Stomach (tissue), 9 donors: Measurements from ENCODE around the gene PILRB. TPM values are rescaled to one million over a fixed set of nuclear protein-coding genes. Genes with fewer than 3 reads are reported as not detected.
"Not testable (repeated sequence)": the region's sequence is repeated elsewhere in the genome, so short reads cannot be mapped to it uniquely, and the experiment has no call there.

Experiments
- DNase-seq, 2 donors: peaks; one replicate each; pipeline versions ENCODE4 v3.0.0 to v3.0.0-alpha.2; 2013 to 2019
- H3K27ac ChIP-seq, 5 donors: fragments of 200-600 bp in 4 of 5; sonication (generic) in 4 of 5; one replicate each; pipeline ENCODE4 v1.5.1; 2013 to 2019; ENCODE audit warnings: mild to moderate bottlenecking in 1 of 5, moderate library complexity in 1 of 5
- H3K27me3 ChIP-seq, 3 donors: fragments of 200-600 bp; sonication (generic); one replicate each; pipeline ENCODE4 v1.5.1; 2017 to 2019; ENCODE audit warnings: mixed run types in 1 of 3
- H3K36me3 ChIP-seq, 4 donors: fragments of 200-600 bp; sonication (generic); 1 replicate in 3 of 4; 2 replicates in 1 of 4; pipeline ENCODE4 v1.5.1; 2016 to 2019
- H3K4me1 ChIP-seq, 4 donors: fragments of 200-600 bp; sonication (generic); one replicate each; pipeline ENCODE4 v1.5.1; 2016 to 2019
- H3K4me3 ChIP-seq, 4 donors: fragments of 200-600 bp; sonication (generic) in 3 of 4; one replicate each; pipeline ENCODE4 v1.5.1; 2016 to 2019; ENCODE audit warnings: mild to moderate bottlenecking in 1 of 4
- H3K9me3 ChIP-seq, 4 donors: fragments of 200-600 bp; sonication (generic); one replicate each; pipeline ENCODE4 v1.5.1; 2016 to 2019
- EP300 ChIP-seq: sonication (generic); formaldehyde crosslinking; IDR thresholded peaks from one replicate; pipeline ENCODE4 v1.6.1; 2017; ENCODE audit warnings: antibody characterized with exemption
- POLR2A ChIP-seq, 4 donors: fragments of 450-650 bp; IDR thresholded peaks; one replicate each; pipeline ENCODE4 v1.6.1; 2016; ENCODE audit warnings: antibody characterized with exemption in 4 of 4, control low read depth in 2 of 4, mild to moderate bottlenecking in 1 of 4, moderate library complexity in 1 of 4
- POLR2AphosphoS5 ChIP-seq, 3 donors: sonication (generic); formaldehyde crosslinking; IDR thresholded peaks; one replicate each; pipeline ENCODE4 v1.6.1; 2016; ENCODE audit warnings: antibody characterized with exemption in 3 of 3
- WGBS, 5 donors: extraction: QIAGEN DNeasy Blood & Tissue Kit in 3 of 5; methylation state at CpG; one replicate each; pipeline versions ENCODE4 v1.1.5 to v1.1.7; 2013 to 2018; 5-methylcytosine and 5-hydroxymethylcytosine counted together
- intact Hi-C: fragments of 100-400 bp; cut with DNase I; formaldehyde crosslinking; loops from one replicate; pipeline ENCODE4 v1.15.1; 2023; ENCODE audit warnings: low total_unique reads
- polyA plus RNA-seq, 3 donors: library from polyadenylated mRNA; stranded (reverse); fragments of 200-250 nt; gene quantifications; one replicate each; pipeline ENCODE4 v1.2.3, GENCODE V29; 2013
- total RNA-seq, 5 donors: library from RNA; depleted of rRNA; stranded (reverse); fragments of >200 nt; gene quantifications; one replicate each; pipeline versions ENCODE4 v1.1.0 to v1.2.3, GENCODE V29; 2014 to 2016
- TF ChIP-seq, protein P1 (sequence below), 7 experiments: fragments of 450-650 bp in 4 of 7; fragments of 200-600 bp in 3 of 7; sonication (generic) in 3 of 7; IDR thresholded peaks; one replicate each; pipeline ENCODE4 v1.5.1; 2016 to 2019; ENCODE audit warnings: antibody characterized with exemption in 7 of 7, control low read depth in 2 of 7, mild to moderate bottlenecking in 1 of 7
- donor health status: healthy with polysubstance abuse.
- donor health status: Bipolar disorder and iron deficiency.
- donor health status: healthy.

The PILRB gene
- total and polyA plus RNA-seq, 8 donors = 16.8 to 141 (median 60.3) TPM

DNA sequence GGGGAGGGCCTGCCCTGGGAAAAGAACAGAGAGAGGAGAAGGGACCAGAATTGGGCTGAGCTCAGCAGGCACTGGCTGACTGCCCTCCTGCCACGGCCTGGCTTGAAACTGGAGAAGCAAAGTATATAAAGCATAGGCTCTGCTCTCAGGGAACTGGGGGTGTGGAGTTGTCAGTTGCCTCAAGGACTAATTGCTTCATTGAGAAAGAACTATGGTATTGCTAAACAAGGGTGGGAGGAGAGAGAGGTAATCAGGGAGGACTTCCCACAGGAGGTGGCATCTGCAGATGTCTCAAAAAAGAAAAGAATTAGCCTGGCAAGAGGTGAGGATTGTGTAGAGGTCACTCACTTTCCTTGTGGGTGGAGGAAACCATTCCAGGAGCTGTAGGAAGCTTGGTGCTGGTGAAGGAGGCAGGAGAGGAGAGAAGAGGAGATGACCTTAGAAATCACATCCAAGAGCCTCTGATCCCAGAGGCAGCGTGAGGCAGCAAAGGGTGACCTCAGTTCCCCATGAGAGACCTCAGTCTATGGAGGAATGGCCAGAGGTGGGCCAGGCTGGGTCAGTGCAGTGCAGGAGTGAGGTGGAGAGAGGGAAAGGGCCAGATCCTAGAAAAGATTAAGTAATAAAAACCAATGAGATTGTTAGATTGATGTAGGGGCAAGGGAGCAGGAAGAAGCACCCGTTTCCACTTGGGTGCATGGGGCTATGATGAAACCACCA lies 2.4 kb downstream of the PILRB start:
- Histone ChIP-seq H3K9me3 (no peaks in the 10 kb centered on the region), H3K27ac (no peak overlapping the region), H3K4me1 (peaks cover 0 to under 1% (median 0%) of the 10 kb centered on the region in 4 donors), H3K27me3 (no peaks in the 10 kb centered on the region), H3K4me3 (no peak overlapping the region), H3K36me3 (peaks cover 55 to 97% (median 95%) of the 10 kb centered on the region in 4 donors)
- intact Hi-C loops = no loop called here
- 87 to 92% (median 89%) methylated on average over 3 of the region's 3 CpGs for WGBS, 5 donors
- no peak for DNase-seq
- no peak for TF ChIP-seq POLR2A (IDR thresholded peaks at IDR 0.05)
- TF ChIP-seq, protein P1, sequence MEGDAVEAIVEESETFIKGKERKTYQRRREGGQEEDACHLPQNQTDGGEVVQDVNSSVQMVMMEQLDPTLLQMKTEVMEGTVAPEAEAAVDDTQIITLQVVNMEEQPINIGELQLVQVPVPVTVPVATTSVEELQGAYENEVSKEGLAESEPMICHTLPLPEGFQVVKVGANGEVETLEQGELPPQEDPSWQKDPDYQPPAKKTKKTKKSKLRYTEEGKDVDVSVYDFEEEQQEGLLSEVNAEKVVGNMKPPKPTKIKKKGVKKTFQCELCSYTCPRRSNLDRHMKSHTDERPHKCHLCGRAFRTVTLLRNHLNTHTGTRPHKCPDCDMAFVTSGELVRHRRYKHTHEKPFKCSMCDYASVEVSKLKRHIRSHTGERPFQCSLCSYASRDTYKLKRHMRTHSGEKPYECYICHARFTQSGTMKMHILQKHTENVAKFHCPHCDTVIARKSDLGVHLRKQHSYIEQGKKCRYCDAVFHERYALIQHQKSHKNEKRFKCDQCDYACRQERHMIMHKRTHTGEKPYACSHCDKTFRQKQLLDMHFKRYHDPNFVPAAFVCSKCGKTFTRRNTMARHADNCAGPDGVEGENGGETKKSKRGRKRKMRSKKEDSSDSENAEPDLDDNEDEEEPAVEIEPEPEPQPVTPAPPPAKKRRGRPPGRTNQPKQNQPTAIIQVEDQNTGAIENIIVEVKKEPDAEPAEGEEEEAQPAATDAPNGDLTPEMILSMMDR (IDR thresholded peaks at IDR 0.05) = no peak
- TF ChIP-seq EP300 = no peak
- no peak for TF ChIP-seq POLR2AphosphoS5 (IDR thresholded peaks at IDR 0.05)

- peaks cover 33 to 79% (median 77%) of the 10 kb centered on the region in 4 donors for H3K36me3 ChIP-seq
- TF ChIP-seq POLR2A (IDR thresholded peaks at IDR 0.05) (no peak), EP300 (no peak), POLR2AphosphoS5 (IDR thresholded peaks at IDR 0.05) (no peak)
- TF ChIP-seq, protein P1 (IDR thresholded peaks at IDR 0.05) = no peak
- H3K27ac ChIP-seq = no peak overlapping the region
- peaks cover 0 to 11% (median 0%) of the 10 kb centered on the region in 4 donors for H3K4me1 ChIP-seq
- no peak for DNase-seq
- no peaks in the 10 kb centered on the region for H3K9me3 ChIP-seq
- intact Hi-C loops = no loop called here
- no peaks in the 10 kb centered on the region for H3K27me3 ChIP-seq
- no peak overlapping the region for H3K4me3 ChIP-seq
These were observed 5.2 kb downstream of the PILRB start for GRCh38 chr7:100363098-100363497.

DNA sequence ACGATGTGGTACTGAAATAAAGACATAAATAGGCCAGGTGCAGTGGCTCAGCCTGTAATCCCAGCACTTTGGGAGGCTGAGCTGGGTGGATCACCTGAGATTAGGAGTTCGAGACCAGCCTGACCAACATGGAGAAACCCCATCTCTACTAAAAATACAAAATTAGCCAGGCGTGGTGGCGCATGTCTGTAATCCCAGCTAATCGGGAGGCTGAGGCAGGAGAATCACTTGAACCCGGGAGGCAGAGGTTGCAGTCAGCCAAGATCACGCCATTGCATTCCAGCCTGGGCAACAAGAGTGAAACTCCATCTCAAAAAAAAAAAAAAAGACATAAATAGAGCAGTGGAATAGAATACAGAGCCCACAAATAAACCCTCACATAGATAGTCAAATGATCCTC lies 5.9 kb downstream of the PILRB start:
- H3K27ac ChIP-seq, intact Hi-C loops, DNase-seq, H3K27me3 ChIP-seq, H3K9me3 ChIP-seq, H3K4me3 ChIP-seq: not testable (repeated sequence)
- Histone ChIP-seq H3K4me1 (peaks cover 0 to 11% (median 0%) of the 10 kb centered on the region in 4 donors), H3K36me3 (peaks cover 26 to 79% (median 70%) of the 10 kb centered on the region in 4 donors)
- 88 to 98% (median 96%) methylated on average over 7 of the region's 7 CpGs for WGBS, 5 donors

DNA sequence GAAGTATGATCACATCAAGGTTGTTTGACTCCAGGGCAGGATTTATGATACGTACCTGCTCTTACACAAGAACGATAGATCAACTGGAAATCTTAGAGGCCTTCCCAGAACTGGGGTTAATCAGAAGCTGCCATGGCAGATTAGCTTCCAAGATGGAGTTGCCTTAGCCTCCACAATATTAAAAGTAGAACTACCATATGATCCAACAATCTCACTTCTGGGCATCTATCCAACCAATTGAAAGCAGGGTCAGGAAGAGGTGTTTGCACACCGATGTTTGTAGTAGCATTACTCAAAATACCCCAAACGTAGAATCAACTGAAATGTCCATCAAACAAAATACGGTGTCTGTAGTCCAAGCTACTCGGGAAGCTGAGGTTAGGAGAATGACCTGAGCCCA lies 6.6 kb downstream of the PILRB start:
- Histone ChIP-seq H3K36me3 (peaks cover 19 to 73% (median 63%) of the 10 kb centered on the region in 4 donors), H3K27ac (no peak overlapping the region), H3K4me3 (no peak overlapping the region), H3K9me3 (no peaks in the 10 kb centered on the region), H3K4me1 (peaks cover 0 to 12% (median 0%) of the 10 kb centered on the region in 4 donors), H3K27me3 (no peaks in the 10 kb centered on the region)
- no peak for DNase-seq
- TF ChIP-seq EP300 = no peak
- intact Hi-C loops = no loop called here
- 76 to 82% (median 79%) methylated on average over 6 of the region's 6 CpGs for WGBS, 5 donors

DNA sequence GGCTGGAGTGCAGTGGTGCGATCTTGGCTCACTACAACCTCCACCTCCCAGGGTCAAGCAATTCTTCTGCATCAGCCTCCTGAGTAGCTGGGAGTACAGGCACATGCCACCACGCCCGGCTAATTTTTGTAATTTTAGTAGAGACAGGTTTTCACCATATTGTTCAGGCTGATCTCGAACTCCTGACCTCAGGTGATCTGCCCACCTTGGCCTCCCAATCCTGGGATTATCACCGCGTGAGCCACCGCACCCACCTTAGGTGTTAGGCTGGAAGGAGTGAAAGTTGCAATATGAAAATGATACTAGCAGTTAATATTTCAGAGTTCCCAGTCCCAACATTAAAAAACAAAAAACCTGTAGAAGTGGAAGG lies 8.1 kb downstream of the PILRB start:
- H3K27me3 ChIP-seq, intact Hi-C loops, H3K9me3 ChIP-seq, DNase-seq, H3K4me3 ChIP-seq: not testable (repeated sequence)
- 89 to 96% (median 93%) methylated on average over 7 of the region's 7 CpGs for WGBS, 5 donors
- Histone ChIP-seq H3K27ac (peak overlapping the region in 2 of 5 donors; percentile 51 to 71), H3K4me1 (peaks cover 0 to 19% (median 0%) of the 10 kb centered on the region in 4 donors), H3K36me3 (peaks cover 10 to 58% (median 48%) of the 10 kb centered on the region in 4 donors)
